Measurements from ENCODE around the gene ITCH. TPM values are rescaled to one million over a fixed set of nuclear protein-coding genes. Genes with fewer than 3 reads are reported as not detected.
"Not testable (repeated sequence)": the region's sequence is repeated elsewhere in the genome, so short reads cannot be mapped to it uniquely, and the experiment has no call there.

Gene ITCH
- total RNA-seq, 1 donor from 2014 or later: 96.9 TPM

DNA sequence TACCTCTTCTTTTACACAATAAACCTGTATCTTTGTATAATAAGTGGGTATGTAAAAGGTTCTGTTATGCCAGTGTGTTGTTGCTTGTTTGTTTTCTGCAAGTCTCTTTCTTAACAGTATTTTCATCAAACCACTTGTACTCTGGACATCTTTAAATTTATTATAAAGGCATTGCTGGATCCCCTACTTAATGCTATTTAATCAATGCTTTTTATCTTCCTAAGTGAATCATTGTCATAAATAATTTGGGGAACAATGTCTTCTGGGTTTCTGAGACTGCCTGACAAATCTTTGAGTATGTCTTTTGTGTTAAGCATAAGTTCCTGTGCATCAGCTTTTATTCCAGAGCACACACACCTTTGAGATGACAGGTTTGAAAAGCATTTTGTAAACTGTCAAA is 64.7 kb downstream of the ITCH start:
- no peaks in the 10 kb centered on the region for H3K27me3 Mint-ChIP-seq (ENCODE audit: low read depth)
- no peak overlapping the region for H3K4me3 Mint-ChIP-seq (ENCODE audit: unreplicated experiment)
- no peak overlapping the region for H3K27ac Mint-ChIP-seq (ENCODE audit: unreplicated experiment)
- H3K36me3 Mint-ChIP-seq (ENCODE audit: low read depth): peaks cover 40% of the 10 kb centered on the region
- TF ChIP-seq, protein P1, sequence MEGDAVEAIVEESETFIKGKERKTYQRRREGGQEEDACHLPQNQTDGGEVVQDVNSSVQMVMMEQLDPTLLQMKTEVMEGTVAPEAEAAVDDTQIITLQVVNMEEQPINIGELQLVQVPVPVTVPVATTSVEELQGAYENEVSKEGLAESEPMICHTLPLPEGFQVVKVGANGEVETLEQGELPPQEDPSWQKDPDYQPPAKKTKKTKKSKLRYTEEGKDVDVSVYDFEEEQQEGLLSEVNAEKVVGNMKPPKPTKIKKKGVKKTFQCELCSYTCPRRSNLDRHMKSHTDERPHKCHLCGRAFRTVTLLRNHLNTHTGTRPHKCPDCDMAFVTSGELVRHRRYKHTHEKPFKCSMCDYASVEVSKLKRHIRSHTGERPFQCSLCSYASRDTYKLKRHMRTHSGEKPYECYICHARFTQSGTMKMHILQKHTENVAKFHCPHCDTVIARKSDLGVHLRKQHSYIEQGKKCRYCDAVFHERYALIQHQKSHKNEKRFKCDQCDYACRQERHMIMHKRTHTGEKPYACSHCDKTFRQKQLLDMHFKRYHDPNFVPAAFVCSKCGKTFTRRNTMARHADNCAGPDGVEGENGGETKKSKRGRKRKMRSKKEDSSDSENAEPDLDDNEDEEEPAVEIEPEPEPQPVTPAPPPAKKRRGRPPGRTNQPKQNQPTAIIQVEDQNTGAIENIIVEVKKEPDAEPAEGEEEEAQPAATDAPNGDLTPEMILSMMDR (IDR thresholded peaks at IDR 0.05): no peak
- no peaks in the 10 kb centered on the region for H3K9me3 Mint-ChIP-seq (ENCODE audit: low read depth)
- DNase-seq (ENCODE audit: low spot score): no peak
- H3K4me1 Mint-ChIP-seq (ENCODE audit: low read depth): peaks cover 2% of the 10 kb centered on the region

DNA sequence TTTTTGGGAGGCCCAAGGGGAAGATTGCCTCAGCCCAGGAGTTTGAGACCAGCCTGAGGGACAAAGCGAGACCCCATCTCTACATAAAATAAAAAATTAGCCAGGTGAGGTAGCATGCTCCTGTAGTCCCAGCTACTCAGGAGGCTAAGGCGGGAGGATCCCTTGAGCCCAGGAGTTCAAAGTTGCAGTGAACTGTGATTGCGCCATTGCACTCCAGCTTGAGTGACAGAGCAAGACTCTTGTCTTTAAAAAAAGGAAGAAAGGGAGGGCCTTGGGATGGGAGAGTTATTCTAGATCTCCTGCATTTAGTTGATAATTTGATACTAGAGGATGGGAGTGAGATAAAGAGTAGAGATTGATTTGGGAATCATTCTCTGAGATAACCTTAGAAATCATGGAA is 68.1 kb downstream of the ITCH start:
- H3K27me3 Mint-ChIP-seq (ENCODE audit: low read depth): no peaks in the 10 kb centered on the region
- peaks cover 18% of the 10 kb centered on the region for H3K36me3 Mint-ChIP-seq (ENCODE audit: low read depth)
- DNase-seq (ENCODE audit: low spot score): no peak
- H3K4me1 Mint-ChIP-seq (ENCODE audit: low read depth): peaks cover 10% of the 10 kb centered on the region
- H3K9me3 Mint-ChIP-seq (ENCODE audit: low read depth): no peaks in the 10 kb centered on the region
- H3K27ac Mint-ChIP-seq (ENCODE audit: unreplicated experiment): peak overlapping the region; percentile 71
- TF ChIP-seq, protein P1 (IDR thresholded peaks at IDR 0.05): no peak
- H3K4me3 Mint-ChIP-seq (ENCODE audit: unreplicated experiment): no peak overlapping the region

DNA sequence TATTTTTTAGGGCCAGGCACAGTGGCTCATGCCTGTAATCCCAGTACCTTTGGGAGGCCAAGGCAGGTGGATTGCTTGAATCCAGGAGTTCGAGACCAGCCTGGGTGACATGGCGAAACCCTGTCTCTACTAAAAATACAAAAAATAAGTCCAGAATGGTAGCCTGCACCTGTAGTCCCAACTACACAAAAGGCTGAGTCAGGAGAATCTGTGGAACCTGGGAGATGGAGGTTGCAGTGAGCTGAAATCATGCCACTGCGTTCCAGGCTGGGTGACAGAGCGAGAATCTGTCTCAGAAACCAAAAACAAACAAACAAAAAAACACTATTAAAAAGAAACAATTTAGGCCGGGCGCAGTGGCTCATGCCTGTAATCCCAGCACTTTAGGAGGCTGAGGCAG is 69.6 kb downstream of the ITCH start:
- not testable (repeated sequence) for H3K9me3 Mint-ChIP-seq (ENCODE audit: low read depth); H3K27ac Mint-ChIP-seq (ENCODE audit: unreplicated experiment); H3K4me3 Mint-ChIP-seq (ENCODE audit: unreplicated experiment)

DNA sequence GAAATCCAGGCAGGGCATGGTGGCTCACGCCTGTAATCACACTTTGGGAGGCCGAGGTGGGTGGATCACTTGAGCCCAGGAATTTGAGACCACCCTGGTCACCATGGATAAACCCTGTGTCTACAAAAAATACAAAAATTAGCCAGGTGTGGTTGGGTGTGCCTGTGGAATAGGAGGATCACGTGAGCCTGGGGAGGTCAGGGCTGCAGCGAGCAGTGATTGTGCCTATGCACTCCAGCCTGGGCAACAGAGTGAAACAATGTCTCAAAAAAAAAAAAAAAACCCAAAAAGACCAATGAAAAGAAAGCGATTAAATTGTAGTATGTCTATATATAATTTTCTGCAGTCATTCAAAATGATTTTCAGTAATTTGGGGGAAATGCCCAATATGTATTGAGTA is 70.3 kb downstream of the ITCH start:
- DNase-seq (ENCODE audit: low spot score): no peak
- Mint-ChIP-seq H3K9me3 (ENCODE audit: low read depth) (no peaks in the 10 kb centered on the region), H3K4me1 (ENCODE audit: low read depth) (peaks cover 31% of the 10 kb centered on the region), H3K36me3 (ENCODE audit: low read depth) (peaks cover 13% of the 10 kb centered on the region), H3K4me3 (ENCODE audit: unreplicated experiment) (no peak overlapping the region), H3K27me3 (ENCODE audit: low read depth) (no peaks in the 10 kb centered on the region), H3K27ac (ENCODE audit: unreplicated experiment) (no peak overlapping the region)
- TF ChIP-seq, protein P1 (IDR thresholded peaks at IDR 0.05): no peak

More for the DNA sequence above, 69.6 kb downstream of the ITCH start:
- peaks cover 25% of the 10 kb centered on the region for H3K4me1 Mint-ChIP-seq (ENCODE audit: low read depth)
- not testable (repeated sequence) for DNase-seq (ENCODE audit: low spot score); H3K27me3 Mint-ChIP-seq (ENCODE audit: low read depth)
- peaks cover 13% of the 10 kb centered on the region for H3K36me3 Mint-ChIP-seq (ENCODE audit: low read depth)

DNA sequence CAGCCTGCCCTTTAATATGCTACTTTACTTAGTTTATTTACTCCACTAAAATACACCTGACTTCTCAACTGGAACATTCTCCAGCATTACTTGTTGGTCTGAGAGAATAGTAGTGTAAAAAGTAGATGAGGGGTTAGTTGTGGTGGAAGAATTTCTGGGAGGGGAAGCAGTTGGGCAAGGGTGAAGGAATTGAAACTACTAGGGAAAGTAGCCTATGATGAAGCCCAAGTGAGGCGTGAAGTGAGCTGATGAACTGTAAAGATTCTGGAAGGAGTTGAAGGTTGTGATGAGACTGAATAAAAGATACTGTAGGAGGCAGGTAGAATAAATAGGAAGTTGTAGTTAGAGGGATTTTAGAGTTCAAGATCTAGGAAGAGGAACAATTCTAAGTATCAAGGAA is 72.5 kb downstream of the ITCH start:
- no peaks in the 10 kb centered on the region for H3K9me3 Mint-ChIP-seq (ENCODE audit: low read depth)
- TF ChIP-seq, protein P1 (IDR thresholded peaks at IDR 0.05): no peak
- no peaks in the 10 kb centered on the region for H3K27me3 Mint-ChIP-seq (ENCODE audit: low read depth)
- peaks cover 32% of the 10 kb centered on the region for H3K4me1 Mint-ChIP-seq (ENCODE audit: low read depth)
- no peak overlapping the region for H3K4me3 Mint-ChIP-seq (ENCODE audit: unreplicated experiment)
- peaks cover 22% of the 10 kb centered on the region for H3K36me3 Mint-ChIP-seq (ENCODE audit: low read depth)
- no peak for DNase-seq (ENCODE audit: low spot score)
- peak overlapping the region; percentile 33 for H3K27ac Mint-ChIP-seq (ENCODE audit: unreplicated experiment)

DNA sequence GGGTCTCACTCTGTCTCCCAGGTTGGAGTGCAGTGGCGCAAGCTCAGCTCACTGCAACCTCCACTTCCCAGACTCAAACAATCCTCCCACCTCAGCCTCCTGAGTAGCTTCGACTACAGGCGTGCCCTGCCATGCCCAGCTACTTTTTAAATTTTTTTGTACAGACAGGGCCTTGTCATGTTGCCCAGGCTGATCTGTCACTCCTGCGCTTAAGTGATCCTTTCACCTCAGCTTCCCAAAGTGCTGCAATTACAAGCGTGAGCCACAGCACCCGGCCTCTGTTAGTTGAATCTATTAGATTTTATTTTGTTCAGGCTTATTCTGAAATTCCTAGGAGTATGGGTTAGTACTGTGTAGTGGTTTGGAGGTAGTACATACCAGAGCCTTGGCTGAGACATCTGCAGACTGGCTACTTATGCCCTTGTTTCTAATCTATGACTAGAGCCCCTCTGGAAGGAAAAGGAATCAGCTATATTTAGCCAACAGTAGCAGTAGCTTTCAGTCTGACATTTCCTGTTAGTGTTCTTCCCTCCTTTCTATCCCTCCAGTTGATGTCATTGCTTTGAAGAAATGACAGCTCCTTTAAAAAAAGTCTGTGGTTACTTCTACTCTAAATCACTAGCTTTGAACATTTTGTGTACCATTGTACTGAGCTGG is 74.4 kb downstream of the ITCH start:
- Mint-ChIP-seq H3K4me1 (ENCODE audit: low read depth) (peaks cover 29% of the 10 kb centered on the region), H3K9me3 (ENCODE audit: low read depth) (no peaks in the 10 kb centered on the region), H3K27ac (ENCODE audit: unreplicated experiment) (peak overlapping the region; percentile 88), H3K4me3 (ENCODE audit: unreplicated experiment) (no peak overlapping the region), H3K36me3 (ENCODE audit: low read depth) (peaks cover 25% of the 10 kb centered on the region), H3K27me3 (ENCODE audit: low read depth) (no peaks in the 10 kb centered on the region)
- DNase-seq (ENCODE audit: low spot score): no peak
- TF ChIP-seq, protein P1 (IDR thresholded peaks at IDR 0.05): peak; percentile 16

Measured in chondrocyte (in vitro differentiated cells).